ENCODE data around the gene ANKRD13C. TPM values are rescaled to one million over a fixed set of nuclear protein-coding genes. Genes with fewer than 3 reads are reported as not detected.

The ANKRD13C gene
- total RNA-seq, 1 experiment from 2014 or later, result 28.0 TPM

GRCh38 chr1:70220517-70221237 lies 133.8 kb downstream of the ANKRD13C start:
- no peak for DNase-seq (ENCODE audit: low spot score)

DNA sequence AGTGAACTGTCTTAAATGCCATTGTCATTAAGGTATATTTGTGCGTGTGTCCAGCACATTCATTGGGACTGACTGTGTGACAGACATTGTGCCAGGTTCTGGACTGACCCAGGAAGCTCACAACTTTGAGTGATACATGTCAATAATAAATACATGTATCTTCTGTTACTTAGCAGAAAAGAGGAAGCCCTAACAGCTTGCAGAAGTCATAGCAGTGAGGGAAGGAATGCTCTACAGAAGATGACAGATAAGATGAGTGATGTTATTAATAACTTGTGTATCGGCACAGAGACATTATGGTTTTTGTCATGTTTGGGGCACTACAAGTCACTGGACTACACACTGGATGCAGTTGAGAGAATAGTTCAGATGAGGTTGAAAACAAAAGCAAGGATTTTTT lies 134.5 kb downstream of the ANKRD13C start:
- no peak for DNase-seq (ENCODE audit: low spot score)

DNA sequence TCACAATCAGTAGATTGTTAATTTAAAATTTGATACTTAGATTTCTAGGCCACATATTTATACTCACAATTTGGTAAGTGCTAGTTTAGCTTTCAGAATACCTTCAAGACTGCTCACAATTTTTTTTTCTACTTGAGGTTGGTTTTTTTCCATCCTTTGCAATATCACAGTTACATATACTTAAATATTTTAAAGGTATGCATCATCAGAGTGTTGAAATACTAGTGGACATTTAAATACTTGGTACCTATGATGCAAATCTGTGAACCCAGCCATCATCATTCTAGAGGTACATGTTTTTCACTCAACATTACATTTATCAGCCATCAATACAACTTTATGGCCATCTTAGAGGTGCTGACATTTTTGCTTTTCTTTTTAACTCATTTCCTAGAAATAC lies 143.0 kb downstream of the ANKRD13C start:
- no peak for DNase-seq (ENCODE audit: low spot score)

DNA sequence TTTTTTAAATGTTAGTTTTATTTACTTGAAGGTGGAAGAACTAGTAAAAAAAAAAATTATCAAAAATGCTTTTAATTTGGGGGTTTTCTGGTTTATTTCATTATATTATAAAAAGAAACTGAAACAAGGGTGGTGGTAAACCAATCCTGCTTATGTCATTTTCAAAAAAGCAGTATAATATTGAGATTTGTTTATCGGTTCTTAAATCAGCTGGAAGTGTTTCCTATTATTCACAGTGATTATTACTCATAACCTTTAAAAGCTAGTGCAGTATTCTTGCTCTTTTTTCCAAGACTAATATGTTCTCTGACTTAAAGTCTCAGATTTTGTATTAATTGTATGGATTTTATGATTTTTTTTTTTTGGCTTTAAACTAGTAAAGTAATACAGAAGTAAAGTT lies 143.7 kb downstream of the ANKRD13C start:
- no peak for DNase-seq (ENCODE audit: low spot score)

Other genes with a start within 250 kb of the ANKRD13C start
- gene LRRC40, start 149.1 kb downstream of the ANKRD13C start, total RNA-seq (2014; rRNA removed; shearing (Covaris generic)), result 5.8 and 7.5 TPM in 2 replicates
- gene SRSF11, start 133.3 kb downstream of the ANKRD13C start, total RNA-seq (2014; rRNA removed; shearing (Covaris generic)), result 94.0 and 115 TPM in 2 replicates
- gene CTH, start 56.5 kb upstream of the ANKRD13C start, total RNA-seq (2014; rRNA removed; shearing (Covaris generic)), result 1.0 and 4.9 TPM in 2 replicates

All from HT-29 (cell line).